COLO668 (cell line): ENCODE data around the gene PADI6.

Source experiments
- DNase-seq: peaks from one replicate; lab custom pipeline; 2025; ENCODE audit not compliant: unreplicated experiment; lab: John Stamatoyannopoulos, UW

PADI6 gene

DNA sequence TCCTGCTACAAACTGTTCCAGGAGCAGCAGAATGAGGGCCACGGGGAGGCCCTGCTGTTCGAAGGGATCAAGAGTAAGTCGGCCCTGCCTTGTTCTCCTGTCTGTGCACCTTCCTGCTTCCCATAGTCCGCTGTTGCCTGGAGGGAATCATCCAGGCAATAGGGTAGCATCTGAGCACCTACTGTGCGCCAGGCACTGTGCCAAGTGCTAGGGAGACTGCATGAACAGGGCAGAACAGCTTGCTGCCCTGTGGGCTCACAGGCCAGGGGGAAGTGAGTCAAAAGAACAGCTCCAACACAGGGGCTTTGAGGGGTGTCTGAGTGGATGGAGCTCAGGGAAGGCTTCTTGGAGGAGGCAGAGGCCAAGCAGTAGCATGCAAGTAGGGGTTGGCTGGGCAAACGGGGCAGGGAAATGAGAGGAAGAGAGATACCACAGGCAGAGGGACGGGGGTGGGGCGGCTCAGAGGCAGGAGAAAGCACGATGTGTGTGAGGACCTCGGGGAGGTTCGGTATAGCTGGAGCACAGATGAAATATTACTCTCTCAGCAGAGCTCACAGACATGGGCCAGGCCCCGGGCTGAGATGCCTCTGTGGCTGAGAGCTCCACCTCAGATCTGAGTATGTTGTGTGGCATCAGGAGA is 15.5 kb upstream of the PADI6 start:
- DNase-seq, result no peak

GRCh38 chr1:17358557-17358956 is 13.4 kb upstream of the PADI6 start:
- DNase-seq, result no peak

GRCh38 chr1:17359031-17359430 is 13.0 kb upstream of the PADI6 start:
- no peak for DNase-seq

DNA sequence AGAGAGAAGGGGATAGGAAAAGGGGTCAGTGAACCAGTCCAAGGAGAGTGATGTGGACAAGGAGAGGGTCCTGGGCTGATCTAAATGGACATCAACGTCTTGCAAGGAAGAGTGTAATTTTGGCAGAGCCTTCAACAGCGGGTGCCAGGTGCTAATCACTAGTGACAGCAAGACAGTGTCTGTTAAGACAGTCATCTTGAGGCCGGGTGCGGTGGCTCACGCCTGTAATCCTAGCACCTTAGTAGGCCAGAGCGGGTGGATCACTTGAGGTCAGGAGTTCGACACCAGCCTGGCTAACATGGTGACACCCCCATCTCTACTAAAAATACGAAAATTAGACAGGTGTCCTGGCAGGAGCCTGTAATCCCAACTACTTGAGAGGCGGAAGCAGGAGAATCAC is 12.2 kb upstream of the PADI6 start:
- no peak for DNase-seq

- no peak for DNase-seq
These were observed 11.6 kb upstream of the PADI6 start for GRCh38 chr1:17360272-17360956.

DNA sequence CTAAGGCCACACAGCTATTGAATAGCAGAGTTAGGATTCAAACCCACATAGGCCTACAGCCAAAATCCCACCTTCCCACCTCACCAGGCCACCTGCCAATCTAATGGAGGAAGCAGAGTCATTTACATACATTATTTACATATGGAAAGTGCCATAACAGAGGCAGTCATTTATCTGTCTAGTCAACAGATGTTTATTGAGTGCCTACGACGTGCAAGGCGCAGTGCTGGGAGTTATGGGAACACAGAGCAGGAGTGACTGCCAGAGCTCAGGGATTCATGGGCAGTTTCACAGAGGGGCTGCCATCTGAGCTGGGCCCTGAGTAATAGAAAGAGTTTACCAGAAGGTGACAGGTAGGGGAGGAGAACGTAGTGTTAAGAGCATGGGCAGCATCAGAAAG is 10.3 kb upstream of the PADI6 start:
- no peak for DNase-seq

- no peak for DNase-seq
These were observed 8.6 kb upstream of the PADI6 start for GRCh38 chr1:17363351-17363750.

- DNase-seq, result no peak
These were observed 8.2 kb upstream of the PADI6 start for GRCh38 chr1:17363771-17364170.

GRCh38 chr1:17365293-17365692 is 6.7 kb upstream of the PADI6 start:
- no peak for DNase-seq

DNA sequence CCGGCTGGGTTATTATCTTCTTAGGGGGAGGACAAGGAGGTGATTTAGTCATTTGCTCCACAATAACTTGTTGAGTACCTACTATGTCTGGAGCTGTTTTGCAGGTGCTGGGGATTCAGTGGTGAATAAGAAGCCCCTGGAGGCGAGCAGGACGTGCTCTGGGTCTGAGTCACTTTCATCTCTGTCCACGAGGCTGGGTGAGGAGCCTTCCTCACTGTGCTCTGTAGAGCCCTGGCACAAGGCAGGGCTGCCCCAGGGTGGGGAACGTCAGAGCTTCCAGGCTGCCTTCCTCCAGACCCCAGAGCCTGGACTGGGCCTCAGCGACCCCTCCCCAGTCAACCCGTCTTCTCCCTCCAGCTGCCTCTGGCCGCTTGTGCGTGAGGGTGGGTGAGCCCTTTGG is 2.5 kb upstream of the PADI6 start:
- DNase-seq, result no peak

GRCh38 chr1:17370618-17371017 is 1.4 kb upstream of the PADI6 start:
- no peak for DNase-seq

GRCh38 chr1:17372955-17373354 is 959 bp downstream of the PADI6 start:
- no peak for DNase-seq

GRCh38 chr1:17375651-17376050 is 3.7 kb downstream of the PADI6 start:
- no peak for DNase-seq

GRCh38 chr1:17377325-17377953 is 5.4 kb downstream of the PADI6 start:
- no peak for DNase-seq

DNA sequence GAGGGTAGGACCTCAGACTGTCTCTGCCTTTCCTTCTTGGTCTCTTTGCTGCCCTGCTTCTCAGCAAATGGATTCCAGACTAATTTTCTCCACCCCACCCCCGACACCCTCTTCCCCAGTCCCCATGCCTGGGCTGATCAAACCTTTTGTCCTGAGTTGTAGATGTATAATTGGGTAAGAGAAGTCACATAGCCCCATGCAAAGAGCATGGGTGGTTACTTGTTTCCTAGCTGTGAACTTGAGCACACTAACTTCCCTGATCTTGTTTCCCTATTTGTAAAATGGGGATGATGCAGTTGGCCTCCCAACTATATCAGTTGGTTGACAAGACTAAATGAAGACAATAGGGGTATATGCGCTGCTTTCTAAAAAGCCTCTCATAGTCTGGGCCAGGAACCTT is 9.2 kb downstream of the PADI6 start:
- DNase-seq, result no peak

DNA sequence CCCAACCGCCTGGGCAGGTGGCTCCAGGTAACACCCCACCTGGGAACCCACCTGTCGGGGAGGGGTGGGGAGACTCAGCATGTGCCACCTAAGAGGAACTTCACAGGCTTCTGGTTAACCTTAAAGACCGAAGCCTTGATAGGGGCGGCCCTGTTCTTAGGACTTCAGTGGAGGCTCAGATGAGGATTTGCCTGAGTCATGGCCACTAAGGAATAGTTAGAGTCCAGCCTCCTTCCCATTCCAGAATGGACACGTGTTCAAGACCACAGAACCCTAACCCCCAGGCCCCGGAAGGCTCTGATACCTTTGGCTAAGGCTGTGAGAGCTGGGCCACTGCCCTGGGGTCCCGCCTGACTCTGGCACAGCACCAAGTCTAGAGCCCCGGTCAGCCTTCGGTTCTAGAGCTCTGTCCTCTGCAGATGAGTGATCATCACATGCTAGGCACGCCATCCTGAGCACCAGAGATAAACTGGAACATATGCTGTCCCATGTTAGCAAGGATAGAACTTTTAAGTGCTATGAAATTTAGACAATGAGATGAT is 20.3 kb downstream of the PADI6 start:
- DNase-seq, result no peak

DNA sequence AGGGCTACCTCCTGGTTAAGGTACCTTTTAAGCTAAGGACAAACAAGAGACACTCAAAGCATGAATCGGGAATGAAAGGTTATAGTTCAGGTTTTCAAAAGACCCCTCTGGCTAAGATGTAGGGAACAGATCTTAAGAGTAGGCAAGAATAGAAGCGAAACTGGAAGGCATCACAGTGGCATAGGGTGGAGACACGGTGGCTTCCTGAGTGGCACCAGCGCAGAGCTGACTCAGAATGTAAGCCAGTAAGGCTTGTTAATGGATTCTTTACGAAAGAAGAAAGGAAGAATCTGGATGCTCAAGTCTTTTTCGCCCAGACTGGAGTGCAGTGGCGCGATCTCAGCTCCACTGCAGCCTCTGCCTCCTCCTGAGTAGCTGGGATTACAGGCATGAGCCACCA is 21.2 kb downstream of the PADI6 start:
- no peak for DNase-seq

DNA sequence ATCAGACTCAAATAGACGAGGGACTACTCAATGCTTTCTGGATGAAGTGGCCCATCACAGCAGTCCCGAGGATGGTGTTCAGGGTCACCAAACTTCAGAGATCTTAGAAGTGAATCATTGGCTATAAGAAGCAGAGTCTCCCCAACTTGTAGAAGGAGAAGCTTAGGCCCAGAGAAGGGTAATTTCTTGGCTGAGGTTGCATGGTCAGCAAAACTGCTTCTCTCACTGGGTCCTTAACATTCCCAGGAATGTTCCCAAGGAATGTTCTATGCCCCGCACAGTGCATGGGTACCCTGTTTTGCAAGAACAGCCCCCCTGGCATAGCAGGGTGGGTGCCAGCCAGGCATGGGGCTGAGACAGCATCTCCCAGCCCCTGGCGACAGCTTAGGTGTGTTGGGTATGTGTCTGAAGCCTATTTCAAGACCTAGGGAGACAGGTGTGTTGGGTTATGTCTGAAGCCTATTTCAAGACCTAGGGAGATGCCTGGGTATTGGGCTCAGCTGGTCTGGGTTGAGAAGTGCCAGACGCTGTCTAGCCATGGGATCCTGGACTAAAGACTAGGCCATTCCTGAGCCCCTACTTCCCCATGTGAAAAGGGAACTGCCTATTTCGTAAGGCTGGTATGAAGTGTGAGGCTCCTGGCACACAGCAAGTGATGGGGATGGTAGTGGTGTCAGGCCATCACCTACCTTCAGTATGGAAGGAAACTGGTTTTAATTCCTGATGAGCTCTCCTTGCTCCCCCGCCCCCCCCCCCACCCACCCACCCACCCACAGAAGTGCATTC is 26.1 kb downstream of the PADI6 start:
- DNase-seq, result no peak

GRCh38 chr1:17400725-17401341 is 28.8 kb downstream of the PADI6 start:
- no peak for DNase-seq

- no peak for DNase-seq
These were observed 29.8 kb downstream of the PADI6 start for GRCh38 chr1:17401841-17402240.

DNA sequence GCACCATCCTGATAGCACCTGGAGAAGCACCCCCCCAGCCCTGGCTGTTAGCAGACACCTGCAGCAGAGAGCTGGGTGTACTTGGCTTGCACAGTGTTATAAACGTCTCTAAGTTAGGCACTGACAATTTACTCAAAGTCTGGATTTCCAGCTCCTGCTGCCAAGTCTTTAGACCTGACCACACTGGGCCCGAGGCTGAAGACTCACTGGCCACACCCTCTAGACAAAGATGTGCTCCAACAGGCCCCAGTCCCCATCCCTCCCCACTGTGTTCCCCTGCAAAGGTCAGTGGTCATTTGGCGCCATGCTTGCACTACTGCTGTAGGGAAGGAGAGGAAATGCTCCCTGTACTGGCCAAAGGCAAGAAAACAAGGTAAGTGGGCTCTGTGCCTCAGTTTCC is 31.1 kb downstream of the PADI6 start:
- no peak for DNase-seq
